Neural cell (in vitro differentiated cells): ENCODE data around the gene MAST4.

Source experiments
- CTCF ChIP-seq: fragments of 450-650 bp; IDR thresholded peaks from 2 replicates; pipeline ENCODE4 v1.5.1; 2014; ENCODE audit warnings: antibody characterized with exemption, mild to moderate bottlenecking, moderate library complexity; ENCODE audit not compliant: poor library complexity, severe bottlenecking
- EP300 ChIP-seq: fragments of 450-650 bp; conservative IDR thresholded peaks from 2 replicates; pipeline ENCODE4 v1.6.1; 2014; ENCODE audit warnings: antibody characterized with exemption, mild to moderate bottlenecking, moderate library complexity; ENCODE audit not compliant: poor library complexity, severe bottlenecking
- EZH2 ChIP-seq: fragments of 200-600, 300-800 bp; shearing (Covaris generic), sonication (generic); IDR thresholded peaks from 2 replicates; pipeline ENCODE4 v1.6.1; 2014; ENCODE audit warnings: antibody characterized with exemption, low read length, borderline replicate concordance, mild to moderate bottlenecking; ENCODE audit not compliant: insufficient read depth, poor library complexity, severe bottlenecking
- MXI1 ChIP-seq: fragments of 450-650 bp; conservative IDR thresholded peaks from 2 replicates; pipeline ENCODE4 v1.6.1; 2014; ENCODE audit warnings: antibody characterized with exemption, mild to moderate bottlenecking; ENCODE audit not compliant: poor library complexity, severe bottlenecking
- POLR2AphosphoS5 ChIP-seq: IDR thresholded peaks from 2 replicates; pipeline ENCODE4 v1.6.1; 2012
- RAD21 ChIP-seq: fragments of 450-650 bp; conservative IDR thresholded peaks from 2 replicates; pipeline ENCODE4 v1.6.1; 2014; ENCODE audit warnings: antibody characterized with exemption, mild to moderate bottlenecking, moderate library complexity
- REST ChIP-seq: IDR thresholded peaks from 2 replicates; pipeline ENCODE4 v1.6.1; 2012; ENCODE audit warnings: borderline replicate concordance
- SMC3 ChIP-seq: fragments of 450-650 bp; conservative IDR thresholded peaks from 2 replicates; pipeline ENCODE4 v1.6.1; 2014; ENCODE audit warnings: antibody characterized with exemption, mild to moderate bottlenecking, moderate library complexity; ENCODE audit not compliant: poor library complexity
- TAF1 ChIP-seq: IDR thresholded peaks from 2 replicates; pipeline ENCODE4 v1.6.1; 2012; ENCODE audit warnings: low read depth

- TF ChIP-seq EZH2 (no peak), CTCF (no peak), REST (no peak), POLR2AphosphoS5 (no peak), TAF1 (no peak), EP300 (no peak), MXI1 (no peak), RAD21 (no peak), SMC3 (no peak)
Measured at GRCh38 chr5:66722686-66723085, 126.5 kb downstream of the MAST4 start.
